GF-D8 (cell line): ENCODE data around the gene ADAM33.

Source experiments
- DNase-seq: peaks from one replicate; lab custom pipeline; 2025; lab: John Stamatoyannopoulos, UW

ADAM33 gene

DNA sequence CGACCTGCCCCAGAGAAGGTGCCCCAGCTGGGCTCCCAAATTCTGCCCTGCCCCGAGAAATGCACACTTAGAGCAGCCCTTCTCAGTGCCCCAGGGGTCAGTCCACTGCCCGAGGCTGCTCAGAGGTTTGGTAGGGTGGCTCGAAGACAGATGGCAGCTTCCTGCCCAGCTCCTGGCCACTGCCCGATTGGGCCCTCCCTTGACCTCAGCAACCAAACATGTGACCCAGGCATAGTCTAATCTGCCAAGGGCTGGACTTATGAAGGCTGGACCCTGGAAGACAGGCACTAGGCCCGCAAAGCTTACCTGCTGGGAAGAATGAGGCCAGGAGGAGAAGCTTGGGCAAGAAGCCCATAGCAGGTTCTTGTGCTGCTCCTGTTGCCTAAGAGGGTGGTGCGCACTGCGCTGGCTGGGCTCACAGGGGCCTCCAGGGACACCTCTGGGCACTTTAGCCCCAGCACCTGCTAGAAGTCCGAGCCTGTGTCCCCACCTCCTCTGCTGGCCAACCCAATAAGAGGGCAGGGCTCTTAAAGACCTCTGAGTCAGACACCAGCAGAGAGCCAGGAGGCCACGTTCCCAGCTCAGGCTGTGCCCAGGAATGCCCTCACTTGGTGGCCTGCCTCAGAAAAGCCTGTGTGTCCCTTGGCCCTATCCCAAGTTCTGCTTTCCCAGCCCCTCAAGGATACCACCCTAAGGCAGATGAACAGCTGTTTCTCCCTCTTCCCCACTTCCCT is 25.1 kb upstream of the ADAM33 start:
- no peak for DNase-seq

DNA sequence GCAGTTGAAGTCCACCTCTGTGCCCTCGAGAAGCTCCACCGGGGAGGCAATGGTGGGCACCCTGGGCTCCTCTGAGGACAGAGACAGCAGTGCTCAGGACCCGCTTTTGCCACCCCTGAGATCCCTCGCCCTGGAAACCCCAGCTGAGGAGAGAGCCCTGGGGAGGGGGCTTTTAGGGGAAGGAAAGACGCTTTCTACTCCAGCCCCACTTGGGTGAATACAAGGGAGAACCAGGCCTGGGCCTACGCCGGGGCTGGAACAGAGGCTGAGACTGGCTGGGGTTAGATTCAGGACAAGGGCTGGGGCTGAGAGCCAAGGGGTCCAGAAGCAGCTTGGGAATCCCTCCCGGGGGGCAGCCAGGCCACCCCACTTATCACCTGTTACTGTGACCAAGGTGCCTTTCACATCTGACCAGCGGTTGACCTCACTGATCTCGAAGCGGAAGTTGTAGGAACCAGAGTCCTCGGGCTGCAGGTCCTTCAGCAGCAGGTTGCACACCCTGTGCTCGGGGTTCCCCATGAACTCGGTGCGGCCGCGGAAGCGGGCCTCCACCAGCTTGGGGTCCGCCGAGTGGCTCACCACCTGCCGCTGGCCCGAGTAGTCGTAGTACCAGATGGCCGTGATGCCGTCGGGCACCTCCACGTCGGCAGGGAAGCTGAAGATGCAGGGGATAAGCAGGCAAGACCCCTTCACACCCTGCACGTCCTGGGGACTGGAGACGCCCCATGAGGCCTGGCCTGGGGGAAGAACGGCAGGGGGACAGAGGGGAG is 24.3 kb upstream of the ADAM33 start:
- DNase-seq = no peak

DNA sequence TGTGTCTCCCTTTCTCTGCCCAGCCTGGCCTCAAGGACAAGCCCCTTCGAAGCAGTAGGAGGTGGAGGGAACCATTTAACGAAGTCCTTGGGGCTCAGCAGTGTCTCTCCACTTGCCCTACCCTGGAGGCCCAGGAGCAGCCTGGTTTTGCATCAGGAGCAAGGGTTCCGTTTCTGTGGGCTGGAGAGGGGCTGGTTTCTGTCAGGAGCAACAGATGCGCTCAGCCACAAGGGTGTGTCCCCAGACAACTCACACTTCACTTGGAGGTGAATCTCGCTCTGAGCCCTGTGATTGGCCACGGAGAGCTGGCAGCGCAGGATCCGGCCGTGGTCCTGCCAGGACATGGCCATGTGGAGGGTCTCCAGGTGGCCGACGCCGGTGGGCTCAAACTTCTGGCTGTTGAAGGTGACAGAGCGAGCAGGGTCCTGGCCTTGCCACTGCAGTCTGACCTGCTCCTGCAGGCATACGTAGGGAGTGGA is 23.7 kb upstream of the ADAM33 start:
- no peak for DNase-seq

- no peak for DNase-seq
These were observed 22.3 kb upstream of the ADAM33 start for GRCh38 chr20:3704087-3704486.

DNA sequence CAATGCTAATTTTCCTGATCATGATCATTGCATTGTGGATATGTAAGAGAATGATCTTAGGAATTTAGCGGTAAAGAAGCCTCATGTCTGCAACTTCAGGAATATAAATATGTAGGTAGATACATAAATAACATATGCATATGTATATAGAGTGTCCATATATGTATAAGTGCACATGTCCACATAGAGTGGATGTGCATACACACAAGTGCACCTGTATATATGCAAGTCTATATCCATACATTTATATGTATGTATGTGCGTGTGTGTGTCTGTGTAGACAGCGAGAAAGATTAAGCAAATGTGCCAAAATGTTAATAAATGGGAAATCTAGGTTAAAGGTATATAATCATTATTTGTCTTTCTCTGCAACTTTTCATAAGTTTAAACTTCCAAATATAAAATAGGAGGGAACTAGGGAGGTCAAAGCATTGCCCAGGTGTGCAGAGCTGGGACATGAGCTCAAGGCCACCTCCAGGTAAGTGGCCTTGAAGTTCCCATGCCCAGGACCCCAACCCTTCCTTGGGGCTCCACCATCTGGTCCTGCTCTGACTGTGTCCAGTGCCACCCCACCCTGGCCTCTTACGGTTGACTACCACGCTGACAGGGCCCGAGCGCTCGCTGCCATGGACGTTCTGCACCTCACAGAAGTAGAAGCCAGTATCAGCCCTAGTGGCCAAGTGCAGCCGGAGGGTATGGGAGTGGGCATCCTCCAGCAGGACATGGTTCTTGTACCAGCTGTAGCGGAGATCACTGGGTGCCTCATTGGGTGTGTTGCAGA is 21.0 kb upstream of the ADAM33 start:
- no peak for DNase-seq

- no peak for DNase-seq
These were observed 19.5 kb upstream of the ADAM33 start for GRCh38 chr20:3701061-3701998.

DNA sequence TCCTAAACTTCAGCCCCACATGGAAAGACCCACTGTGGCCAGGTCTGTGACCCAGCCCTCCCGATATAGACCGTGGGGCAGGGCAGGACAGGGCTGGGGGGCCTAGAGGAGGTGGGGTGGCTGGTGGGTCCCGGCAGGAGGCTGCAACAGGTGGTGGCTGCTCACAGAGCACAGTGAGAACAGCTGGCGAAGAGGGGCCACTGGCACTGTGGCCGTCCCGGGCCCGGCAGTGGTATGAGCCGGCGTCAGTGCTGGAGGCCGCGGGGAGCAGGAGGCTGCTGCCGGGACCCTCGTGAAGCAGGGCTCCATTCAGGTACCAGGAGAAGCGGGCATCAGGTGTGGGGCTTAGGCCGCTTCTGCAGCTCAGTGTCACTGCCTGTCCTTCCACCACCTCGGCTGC is 17.2 kb upstream of the ADAM33 start:
- no peak for DNase-seq

GRCh38 chr20:3698591-3699001 is 16.8 kb upstream of the ADAM33 start:
- no peak for DNase-seq

DNA sequence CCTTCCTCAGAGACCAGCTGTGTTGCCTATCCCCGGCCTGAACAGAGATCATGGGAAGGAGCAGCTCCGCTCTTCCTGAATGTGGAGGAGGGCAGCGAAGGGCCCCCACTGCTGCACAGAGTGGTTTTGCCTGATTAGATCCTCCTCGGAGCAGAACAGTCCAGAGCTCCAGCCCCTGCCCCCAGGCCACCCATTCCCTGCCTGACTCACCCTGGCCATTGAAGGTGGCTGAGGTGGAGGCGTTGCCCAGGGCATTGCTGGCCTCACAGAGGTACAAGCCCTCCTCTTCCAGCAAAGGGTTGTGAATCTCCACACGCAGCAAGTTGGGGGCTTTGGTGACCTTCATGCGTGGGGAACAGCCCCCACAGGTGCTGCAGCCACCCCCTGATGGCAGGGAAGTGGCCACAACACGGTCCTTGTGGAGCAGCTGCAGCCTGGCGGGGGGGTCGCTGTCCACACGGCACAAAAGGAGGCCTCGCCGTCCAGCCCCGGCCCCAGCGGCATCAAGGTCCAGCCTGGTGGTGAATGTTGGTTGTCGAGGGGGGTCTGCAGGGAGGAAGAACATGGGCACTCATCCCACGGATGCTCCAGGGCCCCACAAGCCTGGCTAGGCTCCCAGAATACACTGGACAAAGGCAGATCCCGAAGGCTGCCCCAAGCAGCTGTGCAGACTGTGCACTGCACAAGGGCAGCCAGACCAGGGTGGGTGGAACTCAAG is 15.9 kb upstream of the ADAM33 start:
- no peak for DNase-seq

DNA sequence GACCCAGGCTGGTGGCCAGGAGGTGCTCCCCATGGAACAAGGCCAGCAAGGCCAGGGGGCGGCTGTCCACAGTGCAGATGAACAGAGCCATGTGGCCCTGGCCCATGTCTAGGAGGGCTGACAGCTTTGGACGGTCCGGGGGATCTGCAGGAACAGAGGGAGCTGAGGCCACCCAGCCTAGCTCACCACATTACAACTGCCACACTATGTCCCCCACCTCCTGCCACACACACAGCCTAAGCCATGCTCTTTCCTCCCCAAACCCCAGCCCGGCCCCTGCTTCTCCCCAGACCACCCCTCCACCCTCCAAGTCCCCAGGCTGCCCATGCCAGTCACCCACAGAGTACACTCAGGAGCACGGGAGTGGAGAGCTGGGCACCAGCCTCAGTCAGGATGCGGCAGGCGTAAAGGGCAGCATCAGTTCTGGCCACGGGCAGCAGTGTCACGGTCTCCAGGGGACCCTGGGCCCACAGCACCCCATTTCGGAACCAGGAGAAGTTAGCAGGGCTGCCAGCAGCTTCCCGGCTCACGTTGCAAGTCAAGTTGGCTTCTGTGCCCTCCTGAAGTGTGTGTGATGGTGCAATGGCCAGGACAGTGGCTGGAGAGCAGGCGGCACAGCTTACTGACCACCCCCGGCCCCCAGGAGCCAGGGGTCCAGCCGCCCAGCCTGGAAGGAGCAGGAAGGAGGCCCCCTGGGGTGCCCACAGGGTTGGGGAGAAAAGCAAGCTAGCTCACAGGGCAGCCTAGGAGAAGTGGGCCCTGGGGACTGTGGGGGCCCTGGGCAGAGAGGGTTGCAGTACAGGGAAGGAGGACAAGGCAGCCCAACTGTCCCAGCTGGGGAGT is 15.2 kb upstream of the ADAM33 start:
- DNase-seq = no peak

DNA sequence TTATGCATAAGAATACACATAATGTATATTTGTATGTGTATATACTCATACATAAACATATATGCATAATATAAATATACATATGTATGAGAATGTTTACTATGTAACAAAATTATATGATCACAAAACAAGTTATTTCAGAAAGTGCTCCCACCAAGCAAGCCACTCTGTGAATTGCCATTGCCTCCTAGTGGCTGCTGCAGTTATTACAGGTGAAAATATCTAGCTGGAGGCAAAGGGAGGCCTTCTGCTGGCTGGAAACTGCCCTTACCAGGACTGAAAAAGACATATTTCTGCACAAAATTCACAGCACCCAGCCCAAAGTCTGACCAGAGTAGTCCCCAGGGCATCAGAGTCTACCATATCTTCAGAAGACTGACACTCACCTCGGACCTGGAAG is 14.4 kb upstream of the ADAM33 start:
- no peak for DNase-seq

- DNase-seq = no peak
These were observed 13.1 kb upstream of the ADAM33 start for GRCh38 chr20:3694864-3695263.

GRCh38 chr20:3693376-3693775 is 11.6 kb upstream of the ADAM33 start:
- DNase-seq = no peak

GRCh38 chr20:3692706-3693294 is 11.0 kb upstream of the ADAM33 start:
- DNase-seq = no peak

DNA sequence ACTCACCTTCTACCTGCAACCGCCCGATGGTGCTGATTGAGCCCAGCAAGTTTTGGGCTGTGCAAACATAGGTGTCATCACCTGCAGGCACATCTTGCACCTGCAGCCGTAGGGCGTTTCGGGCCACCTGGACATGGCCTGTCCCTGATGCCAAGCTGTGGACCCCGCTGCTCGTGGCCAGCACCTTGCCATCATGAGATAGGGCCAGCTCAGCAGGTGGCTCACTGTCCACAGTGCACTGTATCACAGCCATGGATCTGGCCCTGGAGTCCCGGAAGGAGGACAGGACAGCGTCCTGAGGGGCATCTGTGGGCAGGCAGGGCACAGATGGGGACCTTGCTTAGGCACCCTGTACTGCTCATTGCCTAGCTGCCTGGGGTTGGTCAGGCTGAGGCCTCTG is 10.1 kb upstream of the ADAM33 start:
- no peak for DNase-seq

- DNase-seq = no peak
These were observed 9.5 kb upstream of the ADAM33 start for GRCh38 chr20:3691306-3691705.

DNA sequence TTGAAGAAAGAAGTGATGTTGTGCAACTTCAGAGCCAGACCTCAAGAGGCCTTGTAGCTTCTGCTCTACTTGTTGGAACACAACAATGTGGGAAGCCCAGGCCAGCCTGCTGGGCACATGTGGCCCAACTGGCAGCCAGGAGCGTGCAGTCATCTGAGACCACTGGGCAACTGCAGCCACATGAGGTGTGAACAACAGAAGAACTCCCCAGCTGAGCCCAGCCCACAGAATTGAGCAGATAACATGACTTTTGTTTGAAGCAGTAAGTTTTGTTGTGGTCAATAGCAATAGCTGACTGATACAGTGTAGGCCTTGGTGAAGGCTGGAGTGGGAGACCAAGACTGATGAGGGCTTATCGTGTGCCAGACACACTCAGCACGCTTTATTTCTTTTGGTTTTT is 8.6 kb upstream of the ADAM33 start:
- DNase-seq = no peak

- no peak for DNase-seq
These were observed 8.2 kb upstream of the ADAM33 start for GRCh38 chr20:3689978-3690377.

- DNase-seq = no peak
These were observed 5.8 kb upstream of the ADAM33 start for GRCh38 chr20:3687655-3688054.
